GM18909 (cell line): ENCODE measurements around the gene PLK1.
"Not testable (repeated sequence)": the region's sequence is repeated elsewhere in the genome, so short reads cannot be mapped to it uniquely, and the experiment has no call there.

Source experiments
- ATAC-seq: cut with Tn5 transposase; IDR thresholded peaks from one replicate; pipeline ENCODE4 v1.9.1; 2021; ENCODE audit warnings: mild to moderate bottlenecking; ENCODE audit not compliant: unreplicated experiment, poor library complexity

Gene PLK1

DNA sequence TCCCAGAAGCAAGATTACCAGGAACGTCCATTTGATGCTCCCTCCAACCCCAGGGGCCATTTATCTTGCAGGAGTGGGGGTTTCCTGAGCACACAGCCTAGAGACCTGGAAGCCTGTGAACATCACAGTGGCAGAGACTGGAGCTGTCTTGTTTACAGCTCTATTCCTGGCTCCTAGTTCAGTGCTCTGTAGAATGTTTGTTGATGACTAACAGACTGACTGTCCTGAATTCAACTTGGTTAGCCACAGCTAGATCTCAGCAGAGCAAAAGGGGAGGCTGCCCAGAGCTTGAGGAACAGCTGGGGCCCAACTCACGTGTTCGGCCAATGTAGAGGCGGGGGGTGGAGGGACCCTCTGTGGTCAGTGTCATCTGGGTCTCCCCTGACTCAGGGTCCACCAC, 27.8 kb downstream of the PLK1 start:
- ATAC-seq, result no peak

GRCh38 chr16:23709536-23709935, 30.8 kb downstream of the PLK1 start:
- ATAC-seq, result no peak

GRCh38 chr16:23710008-23710407, 31.3 kb downstream of the PLK1 start:
- no peak for ATAC-seq

GRCh38 chr16:23710504-23710903, 31.8 kb downstream of the PLK1 start:
- no peak for ATAC-seq

GRCh38 chr16:23711785-23712184, 33.1 kb downstream of the PLK1 start:
- no peak for ATAC-seq

DNA sequence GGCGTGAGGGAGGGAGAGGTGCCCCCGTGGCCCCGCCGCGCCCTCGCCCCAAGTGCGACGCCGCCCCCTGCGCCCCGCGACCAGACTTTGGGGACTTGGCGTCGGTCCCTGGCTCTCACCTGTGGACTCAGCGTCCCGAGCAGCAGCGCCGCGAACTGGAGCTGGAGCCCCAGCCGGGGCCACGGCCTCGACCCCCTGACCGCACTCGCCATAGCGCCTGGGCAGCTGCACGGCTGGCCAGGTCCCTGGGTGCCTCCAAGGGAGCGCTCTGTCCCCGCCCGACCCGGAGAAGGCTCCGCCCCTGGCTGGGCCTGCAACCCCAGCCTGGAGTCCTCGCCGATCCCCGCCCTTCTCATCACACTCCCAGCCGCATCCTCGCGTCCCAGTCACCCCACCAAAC, 34.3 kb downstream of the PLK1 start, which contains the start of gene ERN2:
Gene ERN2, minus strand, starts transcription at position 247 of the 400 bp plus-strand sequence. Its CDS starts 35 bp downstream, at position 212.
- ATAC-seq, result no peak

DNA sequence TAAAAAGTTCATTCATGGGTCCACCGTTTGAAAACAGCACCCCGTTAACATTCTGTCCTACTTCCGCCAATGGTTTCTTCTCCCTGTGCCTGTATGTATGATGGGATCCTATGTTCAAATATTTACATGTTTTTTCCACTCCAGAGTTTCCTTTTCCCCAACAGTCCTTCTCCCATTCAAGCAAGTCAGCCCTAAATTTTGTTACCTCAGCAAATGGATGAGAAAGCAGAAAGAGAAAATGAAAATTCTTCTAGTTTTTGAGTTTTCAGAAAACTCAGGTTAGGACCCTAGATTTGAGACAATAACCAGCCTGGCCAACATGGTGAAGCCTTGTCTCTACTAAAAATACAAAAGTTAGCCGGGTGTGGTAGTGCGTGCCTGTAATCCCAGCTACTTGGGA, 37.8 kb downstream of the PLK1 start:
- ATAC-seq, result no peak

DNA sequence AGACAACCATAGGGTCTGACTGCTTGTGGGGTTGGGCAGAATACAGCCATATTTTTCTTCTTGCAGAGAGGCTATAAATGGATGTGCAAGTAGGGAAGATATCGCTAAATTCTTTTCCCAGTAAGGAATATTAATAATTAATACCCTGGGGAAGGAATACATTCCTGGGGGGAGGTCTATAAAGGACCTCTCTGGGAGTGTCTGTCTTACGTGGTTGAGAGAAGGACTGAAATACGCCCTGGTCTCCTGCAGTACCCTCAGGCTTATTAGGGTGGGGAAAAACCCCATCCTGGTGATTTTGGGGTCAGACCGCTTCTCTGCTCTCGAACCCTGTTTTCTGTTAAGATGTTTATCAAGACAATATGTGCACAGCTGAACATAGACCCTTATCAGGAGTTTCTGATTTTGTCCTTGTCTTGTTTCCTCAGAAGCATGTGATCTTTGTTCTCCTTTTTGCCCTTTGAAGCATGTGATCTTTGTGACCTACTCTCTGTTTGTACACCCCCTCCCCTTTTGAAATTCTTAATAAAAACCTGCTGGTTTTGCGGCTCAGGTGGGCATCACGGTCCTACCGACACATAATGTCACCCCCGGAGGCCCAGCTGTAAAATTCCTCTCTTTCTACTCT, 44.0 kb downstream of the PLK1 start:
- ATAC-seq, result not testable (repeated sequence)

DNA sequence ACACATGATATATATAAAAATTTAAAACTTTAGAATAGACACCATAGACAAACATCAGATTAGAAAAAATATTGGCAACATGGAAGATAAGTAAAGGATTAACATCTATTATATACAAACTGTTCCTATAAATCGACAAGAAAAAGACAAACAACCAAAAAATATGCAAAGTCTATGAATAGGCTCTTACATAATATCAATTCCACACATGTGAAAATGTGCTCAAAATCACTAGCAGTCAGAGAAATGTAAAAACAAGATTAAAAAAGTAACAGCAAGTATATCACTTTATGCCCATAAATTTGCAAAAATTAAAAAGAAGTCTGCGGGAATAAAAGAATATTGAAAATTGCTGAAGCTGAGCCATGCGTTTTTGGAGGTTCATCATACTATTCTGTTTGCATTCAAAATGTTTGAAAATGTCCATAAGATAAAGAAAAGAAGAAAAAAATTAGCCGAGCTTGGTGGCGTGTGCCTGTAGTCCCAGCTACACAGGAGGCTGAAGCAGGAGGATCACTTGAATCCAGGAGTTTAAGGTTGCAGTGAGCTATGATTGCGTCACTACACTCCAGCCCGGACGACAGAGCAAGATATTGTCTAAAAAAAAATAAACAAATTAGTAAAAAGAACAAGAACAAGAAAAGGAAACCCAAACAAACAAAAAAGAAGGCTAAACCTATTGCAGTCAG, 45.6 kb downstream of the PLK1 start:
- no peak for ATAC-seq

- no peak for ATAC-seq
Observed at GRCh38 chr16:23724785-23725131, 46.1 kb downstream of the PLK1 start.

DNA sequence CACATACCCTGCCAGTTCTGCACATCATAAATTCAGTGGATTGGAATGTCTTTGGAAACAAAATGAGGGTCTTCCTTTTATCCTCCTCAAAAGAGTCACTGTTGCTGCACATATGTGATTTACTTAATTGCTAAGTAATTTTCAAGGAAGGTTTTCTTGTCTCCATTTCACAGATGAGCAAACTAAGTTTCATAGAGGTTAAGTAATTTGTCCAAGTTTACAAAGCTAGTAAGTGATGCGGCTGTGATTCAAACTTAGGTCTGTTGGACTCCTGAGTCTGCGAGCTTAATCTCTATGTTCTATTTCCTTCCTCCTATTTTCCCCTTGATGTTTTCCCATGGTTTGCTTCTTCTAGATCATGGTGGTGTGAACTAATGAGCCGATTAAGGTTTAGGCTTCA, 48.0 kb downstream of the PLK1 start:
- ATAC-seq, result no peak

DNA sequence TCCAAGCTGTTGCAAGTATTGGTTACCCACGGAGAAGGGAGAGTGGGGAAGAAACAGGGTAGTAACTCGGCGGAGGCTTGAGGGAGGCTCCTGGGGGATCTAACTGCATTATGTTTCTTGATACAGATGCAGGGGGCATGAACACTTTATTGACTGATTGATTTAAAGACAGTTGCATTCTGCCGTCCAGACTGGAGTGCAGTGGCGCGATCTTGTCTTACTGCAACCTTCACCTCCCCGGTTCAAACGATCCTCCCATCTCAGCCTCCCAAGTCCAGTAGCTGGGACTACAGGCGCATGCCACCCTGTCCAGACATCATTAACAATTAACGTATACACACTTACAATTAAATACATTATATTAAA, 49.4 kb downstream of the PLK1 start:
- ATAC-seq, result no peak

- no peak for ATAC-seq
Observed at GRCh38 chr16:23729503-23730424, 51.1 kb downstream of the PLK1 start.

DNA sequence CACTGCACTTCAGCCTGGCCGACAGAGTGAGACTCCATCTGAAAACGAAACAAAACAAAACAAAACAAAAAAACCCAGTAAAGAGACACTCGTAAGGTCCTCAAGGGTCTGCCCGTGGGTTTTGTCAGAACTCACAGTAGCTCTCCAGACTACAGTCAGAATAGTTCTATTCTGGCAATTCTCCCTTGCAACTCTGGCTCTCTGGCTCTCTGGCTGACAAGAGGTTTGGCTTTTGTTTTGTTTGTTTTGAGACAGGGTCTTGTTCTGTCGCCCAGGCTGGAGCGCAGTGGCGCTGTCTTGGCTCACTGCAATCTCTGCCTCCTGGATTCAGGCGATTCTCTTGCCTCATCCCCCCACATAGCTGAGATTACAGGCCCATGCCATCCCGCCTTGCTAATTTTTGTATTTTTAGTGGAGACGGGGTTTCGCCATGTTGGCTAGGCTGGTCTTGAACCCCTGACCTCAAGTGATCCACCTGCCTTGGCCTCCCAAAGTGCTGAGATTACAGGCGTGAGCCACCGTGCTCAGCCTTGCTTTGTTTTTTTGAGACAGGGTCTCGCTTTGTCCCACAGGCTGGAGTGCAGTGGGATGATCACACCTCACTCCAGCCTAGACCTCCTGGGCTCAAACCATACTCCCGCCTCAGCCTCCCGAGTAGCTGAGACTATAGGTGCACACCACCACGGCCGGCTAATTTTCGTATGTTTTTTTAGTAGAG, 55.6 kb downstream of the PLK1 start:
- no peak for ATAC-seq

DNA sequence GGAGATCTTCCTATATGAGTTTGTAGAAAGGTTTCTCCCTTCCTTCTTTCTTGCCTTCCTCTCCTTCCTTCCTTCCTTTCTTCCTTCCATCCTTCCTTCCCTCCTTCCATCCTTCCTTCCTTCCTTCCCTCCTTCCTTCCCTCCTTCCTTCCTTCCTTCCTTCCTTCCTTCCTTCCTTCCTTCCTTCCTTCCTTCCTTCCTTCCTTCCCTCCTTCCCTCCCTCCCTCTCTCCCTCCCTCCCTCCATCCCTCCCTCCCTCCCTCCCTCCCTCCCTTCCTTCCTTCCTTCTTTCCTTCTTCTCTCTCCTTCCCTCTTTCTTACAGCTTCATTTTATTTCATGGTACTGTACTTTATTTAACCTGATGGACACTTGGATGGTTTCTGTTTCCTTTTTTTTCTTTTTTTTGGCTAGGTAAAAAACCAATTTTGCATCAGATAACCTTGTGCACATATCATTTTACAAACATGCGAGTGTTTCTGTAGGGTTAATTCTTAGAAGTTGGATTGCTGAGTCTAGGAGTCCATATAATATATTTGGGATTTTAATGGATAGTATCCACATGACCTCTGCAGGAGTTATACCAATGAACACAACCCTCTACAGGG, 58.8 kb downstream of the PLK1 start:
- ATAC-seq, result not testable (repeated sequence)

- no peak for ATAC-seq
Observed at GRCh38 chr16:23739516-23739915, 60.8 kb downstream of the PLK1 start.
